ENCODE results near the gene SMC1A.

The SMC1A gene

GRCh38 chrX:53437206-53437605 is 14.8 kb upstream of the SMC1A start:
- H3K36me3 ChIP-seq (ENCODE audit: control insufficient read depth in 2 of 2, insufficient read depth in 1 of 2, low read length in 2 of 2): peaks cover 0 to 2% of the 10 kb centered on the region in 2 experiments; a peak in 1 of 3 replicates
- TF ChIP-seq, protein P1, sequence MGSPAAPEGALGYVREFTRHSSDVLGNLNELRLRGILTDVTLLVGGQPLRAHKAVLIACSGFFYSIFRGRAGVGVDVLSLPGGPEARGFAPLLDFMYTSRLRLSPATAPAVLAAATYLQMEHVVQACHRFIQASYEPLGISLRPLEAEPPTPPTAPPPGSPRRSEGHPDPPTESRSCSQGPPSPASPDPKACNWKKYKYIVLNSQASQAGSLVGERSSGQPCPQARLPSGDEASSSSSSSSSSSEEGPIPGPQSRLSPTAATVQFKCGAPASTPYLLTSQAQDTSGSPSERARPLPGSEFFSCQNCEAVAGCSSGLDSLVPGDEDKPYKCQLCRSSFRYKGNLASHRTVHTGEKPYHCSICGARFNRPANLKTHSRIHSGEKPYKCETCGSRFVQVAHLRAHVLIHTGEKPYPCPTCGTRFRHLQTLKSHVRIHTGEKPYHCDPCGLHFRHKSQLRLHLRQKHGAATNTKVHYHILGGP (tag by site-specific recombination; IDR thresholded peaks at IDR 0.05): no peak
- TF ChIP-seq ZNF629 (tag by site-specific recombination; IDR thresholded peaks at IDR 0.05): no peak
- TF ChIP-seq ZNF24 (tag by site-specific recombination; IDR thresholded peaks at IDR 0.05): no peak
- no peak for TF ChIP-seq ZSCAN5A (tag by site-specific recombination; IDR thresholded peaks at IDR 0.05)
- TF ChIP-seq ZSCAN30 (tag by site-specific recombination; IDR thresholded peaks at IDR 0.05): no peak
- no peak for TF ChIP-seq ZNF274 (IDR thresholded peaks at IDR 0.05; ENCODE audit: low read length)
- no peak for TF ChIP-seq ZNF274 (tag by site-specific recombination; IDR thresholded peaks at IDR 0.05; ENCODE audit: borderline replicate concordance)
- no peak for TF ChIP-seq ZNF610 (tag by site-specific recombination; IDR thresholded peaks at IDR 0.05; ENCODE audit: borderline replicate concordance)
- TF ChIP-seq, protein P2, sequence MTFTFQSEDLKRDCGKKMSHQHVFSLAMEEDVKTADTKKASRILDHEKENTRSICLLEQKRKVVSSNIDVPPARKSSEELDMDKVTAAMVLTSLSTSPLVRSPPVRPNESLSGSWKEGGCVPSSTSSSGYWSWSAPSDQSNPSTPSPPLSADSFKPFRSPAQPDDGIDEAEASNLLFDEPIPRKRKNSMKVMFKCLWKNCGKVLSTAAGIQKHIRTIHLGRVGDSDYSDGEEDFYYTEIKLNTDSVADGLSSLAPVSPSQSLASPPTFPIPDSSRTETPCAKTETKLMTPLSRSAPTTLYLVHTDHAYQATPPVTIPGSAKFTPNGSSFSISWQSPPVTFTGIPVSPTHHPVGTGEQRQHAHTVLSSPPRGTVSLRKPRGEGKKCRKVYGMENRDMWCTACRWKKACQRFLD (tag by site-specific recombination; IDR thresholded peaks at IDR 0.05): no peak
- TF ChIP-seq ZFP69B (tag by site-specific recombination; IDR thresholded peaks at IDR 0.05): no peak
- no peak for TF ChIP-seq ZNF777 (tag by site-specific recombination; IDR thresholded peaks at IDR 0.05; ENCODE audit: borderline replicate concordance)
- no peak for TF ChIP-seq KLF8 (tag by site-specific recombination; IDR thresholded peaks at IDR 0.05)
- no peak for TF ChIP-seq ZNF335 (tag by site-specific recombination; conservative IDR thresholded peaks at IDR 0.05)
- no peak for TF ChIP-seq HIC1 (tag by site-specific recombination; IDR thresholded peaks at IDR 0.05)
- TF ChIP-seq ZNF677 (tag by site-specific recombination; IDR thresholded peaks at IDR 0.05): no peak
- no peak for TF ChIP-seq ZNF280C (tag by site-specific recombination; IDR thresholded peaks at IDR 0.05)
- no peak for TF ChIP-seq ZFP41 (tag by site-specific recombination; IDR thresholded peaks at IDR 0.05; ENCODE audit: borderline replicate concordance)
- TF ChIP-seq ZNF626 (tag by site-specific recombination; IDR thresholded peaks at IDR 0.05): no peak
- no peak for TF ChIP-seq ZNF426 (tag by site-specific recombination; IDR thresholded peaks at IDR 0.05)
- TF ChIP-seq ZNF366 (tag by site-specific recombination; conservative IDR thresholded peaks at IDR 0.05): no peak
- POLR2A ChIA-PET: interaction anchor here (1.8 to 3.6 kb wide), 2 partner anchors 10 to 15 kb away, joined by 6 to 29 read pairs; partner anchors contain the start of genes RIBC1 and SMC1A
- H3K9me3 ChIP-seq (ENCODE audit: control insufficient read depth, insufficient read depth, low read depth, low read length): no peaks in the 10 kb centered on the region
- H3K27ac ChIP-seq (ENCODE audit: extremely low read depth, low read depth, low read length): no peak overlapping the region
- peaks cover 3% of the 10 kb centered on the region; the same call in 1 of the 2 replicates for H3K4me1 ChIP-seq (ENCODE audit: control insufficient read depth, insufficient read depth, low read length)
- H3K4me3 ChIP-seq (ENCODE audit: low read depth, low read length): no peak overlapping the region
- CTCF ChIA-PET: interaction anchor here (0.5 to 5.4 kb wide), 13 partner anchors 8 to 1869 kb away, joined by 3 to 87 read pairs (median 5); partner anchors contain the start of genes RIBC1 and SMC1A
